Panc1 (cell line): ENCODE data around the gene ZFYVE21. TPM values are rescaled to one million over a fixed set of nuclear protein-coding genes. Genes with fewer than 3 reads are reported as not detected.

Experiments
- ATAC-seq: fragments of 200-7000 bp; cut with Tn5 transposase; 2 replicates; pipeline ENCODE4 v1.9.1; 2020; ENCODE audit warnings: mild to moderate bottlenecking, moderate library complexity
- BruUV-seq: library from RNA; stranded (reverse); fragments of 400-500 nt; replicated peaks from 2 replicates; lab custom pipeline; 2021; lab: Mats Ljungman, UMichigan
- CTCF ChIA-PET: fragments of 300-600 bp; sonication (Branson Sonifier 250); formaldehyde crosslinking; loops from one replicate; lab custom pipeline; 2022; ENCODE audit warnings: antibody characterized with exemption; lab: Charles Lee
- POLR2A ChIA-PET: fragments of 300-600 bp; sonication (Branson Sonifier 250); formaldehyde crosslinking; loops from one replicate; lab custom pipeline; 2022; ENCODE audit warnings: antibody characterized with exemption; lab: Charles Lee
- DNase-seq: peaks from one replicate; pipeline ENCODE4 v3.0.0-alpha.2; 2010; ENCODE audit warnings: low read depth, low spot score
- H3K27ac ChIP-seq: 2 replicates; pipeline ENCODE4 v1.5.1; 2011; ENCODE audit warnings: mild to moderate bottlenecking, low read length, inconsistent platforms
- H3K27me3 ChIP-seq: fragments of 200-500 bp; sonication (Bioruptor generic); 2 replicates; pipeline ENCODE4 v1.6.0; 2014; ENCODE audit warnings: low read length, inconsistent platforms; ENCODE audit not compliant: control insufficient read depth, insufficient read depth
- H3K36me3 ChIP-seq: fragments of 200-500 bp; sonication (Bioruptor generic); 2 replicates; pipeline ENCODE4 v1.5.1; 2014; ENCODE audit warnings: inconsistent platforms, mild to moderate bottlenecking, low read length, moderate library complexity; ENCODE audit not compliant: control insufficient read depth, insufficient read depth
- H3K4me1 ChIP-seq: 2 replicates; pipeline ENCODE4 v1.5.1; 2011; ENCODE audit warnings: inconsistent platforms, mild to moderate bottlenecking, low read length, moderate library complexity; ENCODE audit not compliant: control insufficient read depth, insufficient read depth
- H3K4me3 ChIP-seq, 2 experiments: 2 replicates each; pipeline ENCODE4 v1.5.1; 2011 to 2012; ENCODE audit warnings: low read depth in 2 of 2, low read length in 2 of 2, mild to moderate bottlenecking in 2 of 2, inconsistent platforms in 1 of 2, moderate library complexity in 1 of 2
- H3K9me3 ChIP-seq: fragments of 200-500 bp; sonication (Bioruptor generic); 2 replicates; pipeline ENCODE4 v1.5.1; 2014; ENCODE audit warnings: low read depth, mild to moderate bottlenecking, inconsistent platforms, low read length, moderate library complexity; ENCODE audit not compliant: control insufficient read depth, insufficient read depth
- POLR2AphosphoS5 ChIP-seq: IDR thresholded peaks from 2 replicates; pipeline ENCODE4 v1.6.1; 2012; ENCODE audit warnings: mild to moderate bottlenecking, low read depth, low read length, moderate library complexity
- SIN3A ChIP-seq: IDR thresholded peaks from 2 replicates; pipeline ENCODE4 v1.6.1; 2012; ENCODE audit warnings: low read depth, mild to moderate bottlenecking, low read length, moderate library complexity, borderline replicate concordance; ENCODE audit not compliant: insufficient read depth
- TCF7L2 ChIP-seq: IDR thresholded peaks from 2 replicates; pipeline ENCODE4 v1.6.1; 2011; ENCODE audit warnings: mild to moderate bottlenecking, low read depth, low read length, inconsistent platforms
- in situ Hi-C: cut with HindIII; loops from 2 replicates; pipeline ENCODE4 v1.10.0; 2016; ENCODE audit warnings: low sequenced_read_pairs, low pct_unique_long_range_greater_than_20kb
- intact Hi-C: fragments of 100-400 bp; cut with micrococcal nuclease; formaldehyde crosslinking; loops from one replicate; pipeline ENCODE4 v1.10.0; 2022; ENCODE audit not compliant: unreplicated experiment
- total RNA-seq: library from RNA; stranded (reverse); gene quantifications from one replicate; pipeline ENCODE4 v1.2.1, GENCODE V29; 2021; ENCODE audit not compliant: unreplicated experiment
- TF ChIP-seq, protein P1 (sequence below): fragments of 450-650 bp; IDR thresholded peaks from 2 replicates; pipeline ENCODE4 v1.5.1; 2017; ENCODE audit warnings: mild to moderate bottlenecking
- TF ChIP-seq, protein P2 (sequence below), 2 experiments: IDR thresholded peaks; 2 replicates each; pipeline ENCODE4 v1.6.1; 2011 to 2012; ENCODE audit warnings: low read depth in 2 of 2, control low read depth in 1 of 2, low read length in 1 of 2, mild to moderate bottlenecking in 1 of 2, moderate library complexity in 1 of 2; ENCODE audit not compliant: insufficient read depth in 1 of 2

Gene ZFYVE21
- total RNA-seq, 1 experiment from 2014 or later, result 41.8 TPM

DNA sequence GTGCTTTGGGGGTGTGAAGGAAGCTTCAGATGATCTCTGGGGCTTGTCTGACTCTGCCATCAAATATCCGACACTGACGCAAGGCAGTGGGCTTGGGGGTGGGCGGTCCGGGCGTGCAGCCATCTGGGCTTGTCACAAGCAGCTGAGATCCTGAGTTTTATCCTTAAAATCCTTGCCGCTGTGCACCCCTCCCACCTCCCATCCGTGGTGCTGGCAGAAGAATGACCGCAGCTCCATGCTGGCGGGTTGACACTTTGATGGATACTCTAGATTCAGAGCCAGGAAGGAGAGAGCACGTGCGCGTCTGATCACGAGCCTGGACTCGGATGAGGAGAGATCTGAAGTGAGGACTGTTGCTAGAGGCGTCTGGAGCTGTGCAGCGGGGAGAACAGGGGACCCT lies 3.0 kb downstream of the ZFYVE21 start:
- no peak overlapping the region for H3K4me3 ChIP-seq
- no peak for ATAC-seq
- intact Hi-C loops, result no loop called here
- no peak overlapping the region for H3K27ac ChIP-seq
- H3K27me3 ChIP-seq, result no peaks in the 10 kb centered on the region
- H3K9me3 ChIP-seq, result no peaks in the 10 kb centered on the region
- in situ Hi-C loops, result no loop called here
- ChIA-PET POLR2A (no interaction called here), CTCF (no interaction called here)
- TF ChIP-seq, protein P1, sequence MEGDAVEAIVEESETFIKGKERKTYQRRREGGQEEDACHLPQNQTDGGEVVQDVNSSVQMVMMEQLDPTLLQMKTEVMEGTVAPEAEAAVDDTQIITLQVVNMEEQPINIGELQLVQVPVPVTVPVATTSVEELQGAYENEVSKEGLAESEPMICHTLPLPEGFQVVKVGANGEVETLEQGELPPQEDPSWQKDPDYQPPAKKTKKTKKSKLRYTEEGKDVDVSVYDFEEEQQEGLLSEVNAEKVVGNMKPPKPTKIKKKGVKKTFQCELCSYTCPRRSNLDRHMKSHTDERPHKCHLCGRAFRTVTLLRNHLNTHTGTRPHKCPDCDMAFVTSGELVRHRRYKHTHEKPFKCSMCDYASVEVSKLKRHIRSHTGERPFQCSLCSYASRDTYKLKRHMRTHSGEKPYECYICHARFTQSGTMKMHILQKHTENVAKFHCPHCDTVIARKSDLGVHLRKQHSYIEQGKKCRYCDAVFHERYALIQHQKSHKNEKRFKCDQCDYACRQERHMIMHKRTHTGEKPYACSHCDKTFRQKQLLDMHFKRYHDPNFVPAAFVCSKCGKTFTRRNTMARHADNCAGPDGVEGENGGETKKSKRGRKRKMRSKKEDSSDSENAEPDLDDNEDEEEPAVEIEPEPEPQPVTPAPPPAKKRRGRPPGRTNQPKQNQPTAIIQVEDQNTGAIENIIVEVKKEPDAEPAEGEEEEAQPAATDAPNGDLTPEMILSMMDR, result no peak
- no peak for TF ChIP-seq POLR2AphosphoS5
- TF ChIP-seq TCF7L2, result no peak
- TF ChIP-seq, protein P2, sequence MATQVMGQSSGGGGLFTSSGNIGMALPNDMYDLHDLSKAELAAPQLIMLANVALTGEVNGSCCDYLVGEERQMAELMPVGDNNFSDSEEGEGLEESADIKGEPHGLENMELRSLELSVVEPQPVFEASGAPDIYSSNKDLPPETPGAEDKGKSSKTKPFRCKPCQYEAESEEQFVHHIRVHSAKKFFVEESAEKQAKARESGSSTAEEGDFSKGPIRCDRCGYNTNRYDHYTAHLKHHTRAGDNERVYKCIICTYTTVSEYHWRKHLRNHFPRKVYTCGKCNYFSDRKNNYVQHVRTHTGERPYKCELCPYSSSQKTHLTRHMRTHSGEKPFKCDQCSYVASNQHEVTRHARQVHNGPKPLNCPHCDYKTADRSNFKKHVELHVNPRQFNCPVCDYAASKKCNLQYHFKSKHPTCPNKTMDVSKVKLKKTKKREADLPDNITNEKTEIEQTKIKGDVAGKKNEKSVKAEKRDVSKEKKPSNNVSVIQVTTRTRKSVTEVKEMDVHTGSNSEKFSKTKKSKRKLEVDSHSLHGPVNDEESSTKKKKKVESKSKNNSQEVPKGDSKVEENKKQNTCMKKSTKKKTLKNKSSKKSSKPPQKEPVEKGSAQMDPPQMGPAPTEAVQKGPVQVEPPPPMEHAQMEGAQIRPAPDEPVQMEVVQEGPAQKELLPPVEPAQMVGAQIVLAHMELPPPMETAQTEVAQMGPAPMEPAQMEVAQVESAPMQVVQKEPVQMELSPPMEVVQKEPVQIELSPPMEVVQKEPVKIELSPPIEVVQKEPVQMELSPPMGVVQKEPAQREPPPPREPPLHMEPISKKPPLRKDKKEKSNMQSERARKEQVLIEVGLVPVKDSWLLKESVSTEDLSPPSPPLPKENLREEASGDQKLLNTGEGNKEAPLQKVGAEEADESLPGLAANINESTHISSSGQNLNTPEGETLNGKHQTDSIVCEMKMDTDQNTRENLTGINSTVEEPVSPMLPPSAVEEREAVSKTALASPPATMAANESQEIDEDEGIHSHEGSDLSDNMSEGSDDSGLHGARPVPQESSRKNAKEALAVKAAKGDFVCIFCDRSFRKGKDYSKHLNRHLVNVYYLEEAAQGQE (IDR thresholded peaks at IDR 0.05; ENCODE audit: insufficient read depth in 1 of 2, low read depth in 2 of 2, low read length in 1 of 2), result no peak
- TF ChIP-seq SIN3A, result no peak
- peaks cover 12% of the 10 kb centered on the region for H3K4me1 ChIP-seq
- BruUV-seq, result no TSS peak
- no peak for DNase-seq
- no peaks in the 10 kb centered on the region; the same call in 1 of the 2 replicates for H3K36me3 ChIP-seq

DNA sequence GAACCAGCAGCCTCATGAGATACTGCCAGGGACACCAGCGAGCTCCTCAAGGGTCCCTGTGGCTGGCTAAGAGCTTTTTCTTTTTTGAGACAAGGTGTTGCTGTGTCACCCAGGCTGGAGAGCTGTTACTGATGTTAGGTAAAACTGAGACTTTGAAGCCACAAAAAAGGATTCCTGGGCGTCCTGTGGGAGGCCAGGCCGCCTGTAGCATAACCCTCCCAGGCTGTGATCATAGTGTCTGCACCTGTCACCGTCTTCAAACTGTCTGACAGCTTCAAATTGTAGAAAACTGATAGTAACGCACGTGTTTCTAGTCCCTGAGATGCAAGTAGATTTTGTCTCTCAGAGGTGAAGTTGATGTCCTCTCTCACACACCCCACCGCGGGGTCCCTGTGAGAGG lies 4.1 kb downstream of the ZFYVE21 start:
- ChIA-PET CTCF (no interaction called here), POLR2A (no interaction called here)
- TF ChIP-seq, protein P1, result no peak
- no peak for TF ChIP-seq TCF7L2
- TF ChIP-seq, protein P2 (IDR thresholded peaks at IDR 0.05; ENCODE audit: insufficient read depth in 1 of 2, low read depth in 2 of 2, low read length in 1 of 2), result no peak
- no peak for TF ChIP-seq POLR2AphosphoS5
- TF ChIP-seq SIN3A, result no peak
- ATAC-seq (no peak), DNase-seq (no peak)
- in situ Hi-C loops, result no loop called here
- Histone ChIP-seq H3K4me1 (peaks cover 5% of the 10 kb centered on the region), H3K4me3 (no peak overlapping the region), H3K27ac (no peak overlapping the region), H3K36me3 (no peaks in the 10 kb centered on the region; the same call in 1 of the 2 replicates), H3K27me3 (no peaks in the 10 kb centered on the region), H3K9me3 (no peaks in the 10 kb centered on the region)
- BruUV-seq, result no TSS peak
- intact Hi-C loops, result no loop called here
